HG02870 (cell line): Measurements from ENCODE around the gene GDNF.
"Not testable (repeated sequence)": the region's sequence is repeated elsewhere in the genome, so short reads cannot be mapped to it uniquely, and the experiment has no call there.

Experiments
- ATAC-seq: cut with Tn5 transposase; IDR thresholded peaks from one replicate; pipeline ENCODE4 v1.9.1; 2021; ENCODE audit warnings: mild to moderate bottlenecking, moderate library complexity; ENCODE audit not compliant: unreplicated experiment

GDNF gene, protein sequence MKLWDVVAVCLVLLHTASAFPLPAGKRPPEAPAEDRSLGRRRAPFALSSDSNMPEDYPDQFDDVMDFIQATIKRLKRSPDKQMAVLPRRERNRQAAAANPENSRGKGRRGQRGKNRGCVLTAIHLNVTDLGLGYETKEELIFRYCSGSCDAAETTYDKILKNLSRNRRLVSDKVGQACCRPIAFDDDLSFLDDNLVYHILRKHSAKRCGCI

DNA sequence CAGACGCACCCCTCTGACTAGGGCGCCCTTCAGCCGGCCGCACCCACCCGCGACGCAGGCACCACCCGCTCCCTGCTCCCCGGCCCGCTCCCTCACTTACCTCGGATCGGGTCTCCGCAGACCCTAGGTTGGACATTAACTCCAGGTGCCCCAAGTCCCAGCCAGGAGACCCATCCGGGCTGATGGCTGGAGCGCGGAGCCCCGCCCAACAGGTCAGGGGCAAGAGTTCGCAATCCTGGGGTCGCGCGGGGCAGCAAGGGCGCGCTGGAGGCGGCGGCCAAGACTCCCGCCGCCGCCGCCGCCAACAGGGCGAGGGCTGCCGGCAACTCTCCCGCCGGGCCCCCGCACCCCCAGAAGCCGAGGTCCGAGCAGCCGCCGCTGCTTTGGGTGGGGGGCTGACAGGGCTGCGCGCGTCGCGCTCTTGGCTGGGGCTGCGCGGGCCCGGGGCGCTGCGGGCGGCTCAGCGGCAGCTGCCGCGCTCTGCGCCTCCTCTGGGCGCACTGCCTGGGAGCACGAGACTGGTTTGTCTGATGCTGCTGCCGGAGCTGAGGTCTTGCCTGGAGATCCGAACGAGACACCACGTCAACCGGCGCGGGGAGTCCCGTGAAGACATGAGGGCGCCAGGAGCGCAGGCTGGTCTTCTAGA, at the start of gene GDNF:
GDNF (minus strand) TSS at position 635 of the 646 bp plus-strand sequence. CDS start 5,245 bp downstream, outside the sequence.
- ATAC-seq, result no peak

DNA sequence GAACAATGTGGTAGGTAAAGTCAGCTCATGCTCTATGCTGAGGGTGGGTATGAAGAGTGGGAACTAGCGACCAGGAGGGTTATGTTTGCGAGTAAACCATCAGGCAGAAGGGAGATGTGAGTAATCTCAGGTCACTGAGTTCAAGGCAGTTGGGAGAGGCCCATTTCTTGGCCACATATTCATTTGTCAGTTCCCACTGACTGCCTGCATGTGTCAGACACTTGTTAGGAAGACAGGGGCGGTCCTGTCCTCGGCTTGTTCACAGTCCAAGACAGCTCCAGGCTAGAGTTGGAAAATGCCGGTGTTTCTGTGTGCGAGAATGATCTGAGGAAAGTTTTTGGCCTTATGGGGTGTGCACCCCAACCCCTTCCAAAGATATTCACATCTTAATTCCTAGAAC, 48.6 kb upstream of the GDNF start:
- no peak for ATAC-seq

DNA sequence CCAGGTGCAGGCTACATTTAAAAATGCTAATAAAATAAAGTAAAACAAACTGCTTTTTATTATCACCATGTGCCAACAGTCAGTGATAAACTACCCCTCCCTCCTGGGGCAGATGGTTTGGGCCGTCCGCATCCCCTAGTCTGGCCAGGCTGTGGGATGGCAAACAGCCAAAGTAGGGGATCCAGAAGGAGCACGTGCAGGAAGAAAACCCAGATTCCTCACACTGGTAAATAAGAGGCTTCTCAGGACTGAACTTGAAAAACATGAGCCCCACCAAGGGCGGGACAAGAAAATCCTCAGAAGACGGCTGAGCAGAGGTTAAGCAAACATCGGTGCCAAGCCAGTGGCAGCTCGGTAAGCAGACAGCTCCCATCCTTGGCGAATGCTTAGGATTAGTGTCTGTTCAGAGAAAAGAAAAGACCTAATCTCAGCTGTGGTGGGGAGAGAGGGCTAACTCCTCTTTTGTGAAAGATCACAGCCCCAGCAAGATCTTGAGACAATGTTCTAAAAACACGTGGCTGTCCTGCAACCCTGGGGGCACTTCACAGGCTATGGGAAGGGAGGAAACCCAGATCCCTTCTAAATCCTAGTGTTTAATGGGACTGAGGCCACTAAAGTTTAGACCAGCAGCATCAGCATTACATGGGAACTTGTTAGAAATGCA, 46.5 kb upstream of the GDNF start:
- no peak for ATAC-seq

DNA sequence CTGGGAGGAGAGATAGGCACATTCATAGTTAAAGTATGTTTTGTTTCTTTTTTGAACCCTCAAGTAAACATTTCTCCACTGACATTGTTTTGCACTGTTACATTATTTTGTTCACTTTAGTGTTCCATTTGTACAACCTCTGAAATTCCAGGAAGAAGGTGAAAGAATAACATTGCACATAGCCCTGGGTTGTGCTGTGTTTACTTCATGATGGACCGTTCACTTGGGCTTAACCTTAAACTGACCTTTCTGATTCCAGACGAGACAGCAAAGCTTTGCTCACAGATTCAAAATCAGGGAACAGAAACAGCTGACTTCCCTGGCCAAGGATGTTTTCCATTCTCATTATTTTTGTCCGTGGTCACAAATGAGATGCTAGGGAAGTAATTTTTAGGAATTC, 42.8 kb upstream of the GDNF start:
- no peak for ATAC-seq

DNA sequence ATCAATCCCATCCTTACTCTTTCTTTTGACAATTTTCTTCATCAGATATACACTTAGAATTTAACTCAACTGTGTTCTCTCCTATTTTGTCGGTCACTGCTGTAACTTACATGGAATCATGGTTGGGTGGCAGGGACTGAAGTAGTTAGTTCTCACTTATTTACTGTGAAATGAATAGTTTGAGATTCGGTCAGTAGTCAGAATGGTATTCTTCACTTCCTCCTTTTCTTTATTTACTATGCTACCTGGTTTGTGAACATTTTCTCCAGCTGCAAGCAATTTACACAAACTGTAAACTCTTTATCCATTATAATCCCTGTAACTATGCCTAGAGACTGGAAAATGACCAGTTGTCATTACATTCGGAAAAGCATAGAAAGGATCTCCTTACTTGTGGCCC, 41.5 kb upstream of the GDNF start:
- ATAC-seq, result peak; percentile 99

DNA sequence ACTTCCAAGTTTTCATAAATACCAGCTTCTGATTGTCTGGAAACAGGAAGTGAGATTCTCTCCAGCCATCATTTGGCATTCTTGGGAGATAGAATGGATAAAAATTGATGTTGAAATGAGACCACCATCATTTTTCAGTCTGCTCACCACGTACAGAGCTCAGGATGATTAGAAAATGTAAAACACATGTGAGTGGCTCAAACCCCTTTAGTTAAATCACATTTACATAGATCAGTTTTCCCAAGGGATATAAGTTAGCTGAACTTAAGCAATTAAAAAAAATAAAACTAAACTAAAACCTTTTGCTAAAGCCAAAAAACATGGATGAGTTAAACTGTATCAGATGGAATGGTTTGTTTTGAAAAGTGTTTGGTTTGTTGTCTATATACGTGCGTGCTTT, 37.1 kb upstream of the GDNF start:
- no peak for ATAC-seq

DNA sequence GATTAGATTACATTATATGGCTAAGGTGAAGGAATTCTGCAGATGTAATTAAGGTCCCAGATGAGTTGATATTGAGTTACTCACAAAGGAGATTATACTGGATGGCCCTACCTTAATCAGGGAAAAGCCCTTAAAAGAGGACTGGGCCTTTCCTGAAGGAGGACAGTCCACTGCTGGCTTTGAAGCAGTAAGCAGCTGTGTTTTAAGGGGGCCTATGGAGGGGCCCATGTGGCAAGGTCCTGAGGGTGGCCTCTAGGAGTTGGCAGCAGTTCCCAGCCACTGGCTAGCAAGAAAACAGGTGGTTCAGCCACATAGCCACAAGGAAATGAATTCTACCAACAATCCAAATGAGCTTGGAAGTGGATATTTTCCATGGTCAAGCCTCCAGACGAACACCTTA, 36.4 kb upstream of the GDNF start:
- ATAC-seq, result no peak

DNA sequence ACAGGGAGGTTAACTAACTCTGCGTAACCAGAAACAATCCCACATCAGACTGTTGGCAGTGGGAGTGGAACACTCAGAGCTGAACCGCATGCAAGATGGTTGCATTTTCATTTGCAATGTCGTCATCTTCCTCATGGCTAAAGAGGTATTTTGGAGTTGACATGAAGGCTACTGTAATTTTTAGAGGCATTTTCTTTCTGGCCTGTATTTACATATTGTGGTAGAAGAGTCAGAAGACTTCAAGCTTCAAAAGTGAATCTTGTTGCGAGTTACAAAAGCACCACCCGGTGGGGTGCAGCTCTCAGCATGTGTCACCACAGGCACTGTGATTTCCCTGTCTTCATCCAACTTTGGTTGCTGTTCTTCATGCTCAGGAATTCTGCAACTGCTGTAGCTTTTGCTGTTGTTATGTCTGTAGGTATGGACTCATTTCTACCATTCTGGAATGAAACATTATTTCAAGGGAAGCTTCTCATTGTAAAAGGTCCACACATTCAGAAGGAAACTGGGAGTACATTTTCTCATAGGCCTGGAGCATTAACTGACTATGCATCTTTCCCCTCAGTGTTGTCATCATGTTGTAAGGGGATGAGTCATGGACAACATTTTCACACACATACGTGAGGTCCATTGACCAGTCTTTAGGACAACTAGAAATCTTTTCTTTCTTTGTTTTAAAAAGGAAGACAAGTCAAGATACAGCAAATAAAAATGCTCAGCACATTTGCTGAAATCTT, 35.4 kb upstream of the GDNF start:
- peak; percentile 56 for ATAC-seq

DNA sequence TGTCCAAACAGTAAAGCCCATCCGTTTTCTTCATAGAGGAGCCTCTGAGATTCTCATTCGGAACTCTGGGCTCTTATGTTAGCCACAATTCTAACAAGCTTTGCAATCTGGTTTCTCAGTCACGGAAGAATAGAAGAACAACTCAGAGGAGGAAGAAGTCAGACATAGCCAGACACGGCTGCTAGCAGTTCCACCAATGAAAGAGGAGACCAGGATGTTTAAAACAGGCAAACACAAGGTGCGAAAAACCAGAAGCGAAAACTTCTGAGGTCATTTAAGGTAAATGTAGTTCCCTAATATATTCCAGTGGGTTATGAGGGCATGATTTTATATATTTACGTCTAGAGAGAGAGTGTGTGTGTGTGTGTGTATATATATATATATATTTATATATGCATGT, 34.1 kb upstream of the GDNF start:
- ATAC-seq, result peak; percentile 60

DNA sequence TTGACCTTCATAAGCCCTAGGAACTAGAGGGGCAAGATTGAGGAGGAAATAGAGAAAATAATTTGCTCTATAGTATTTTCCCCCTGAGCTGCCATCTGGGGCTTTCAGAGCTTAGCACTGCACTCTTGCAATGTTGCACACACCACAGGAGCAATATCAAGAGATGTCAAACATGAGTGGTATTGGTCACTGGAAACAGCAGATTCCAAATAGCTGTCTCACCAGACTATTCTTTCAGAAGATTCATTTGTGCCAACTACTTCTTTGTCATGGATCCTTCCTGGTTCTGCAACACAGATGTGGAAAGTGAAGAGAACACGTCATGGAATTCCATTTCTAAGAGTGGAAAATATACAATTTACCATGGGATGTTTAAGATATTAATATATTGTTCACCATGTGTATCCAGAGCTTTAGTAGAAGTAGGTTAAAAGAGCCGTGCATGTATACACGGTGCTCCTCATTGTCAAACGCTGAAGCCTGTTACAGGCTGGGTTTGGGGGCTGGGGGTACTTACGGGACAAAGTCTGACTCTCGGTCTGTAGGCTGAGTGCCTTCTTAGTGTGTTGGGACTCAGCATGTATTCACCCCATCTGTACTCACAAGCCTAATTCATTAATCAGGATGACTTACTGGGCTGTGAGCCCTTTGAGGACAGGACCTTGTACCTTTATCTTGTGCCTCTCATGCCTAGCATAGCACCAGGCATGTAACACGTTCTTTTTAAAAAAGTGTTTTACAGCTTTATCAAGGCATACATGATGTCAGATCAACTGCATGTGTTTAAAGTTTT, 31.4 kb upstream of the GDNF start:
- ATAC-seq, result no peak

DNA sequence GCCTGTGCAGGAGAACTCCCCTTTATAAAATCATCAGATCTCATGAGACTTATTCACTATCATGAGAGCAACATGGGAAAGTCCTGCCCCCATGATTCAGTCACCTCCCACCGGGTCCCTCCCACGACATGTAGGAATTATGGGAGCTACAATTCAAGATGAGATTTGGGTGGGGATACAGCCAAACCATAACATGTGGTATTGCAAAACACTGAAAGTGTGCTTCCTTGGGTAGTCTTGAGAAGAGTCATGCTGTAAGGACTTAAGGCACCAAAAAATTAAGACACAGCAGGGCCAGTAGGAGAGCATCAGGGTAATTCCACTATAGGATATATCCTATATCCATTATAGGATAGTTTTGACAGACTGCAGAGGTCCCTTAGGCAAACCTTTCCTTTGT, 29.4 kb upstream of the GDNF start:
- no peak for ATAC-seq

DNA sequence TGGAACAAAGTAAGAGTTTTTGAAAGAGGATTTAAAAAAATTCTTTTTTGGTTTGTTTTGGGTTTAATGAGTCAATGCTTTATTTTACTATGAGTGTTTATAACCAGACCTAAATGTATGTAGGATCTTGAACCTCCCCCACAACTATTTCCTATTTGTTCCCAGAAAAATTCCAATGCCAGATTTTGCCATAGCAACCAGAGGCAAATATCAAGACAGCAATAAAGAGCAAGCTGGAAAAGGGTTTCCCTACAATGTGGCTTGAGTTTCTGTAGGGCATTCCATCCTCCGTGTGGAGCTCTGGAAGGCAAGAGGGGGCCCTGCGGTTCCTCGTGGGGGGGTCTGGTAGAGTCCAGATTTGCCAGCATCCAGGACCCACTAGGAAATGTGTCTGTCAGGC, 27.8 kb upstream of the GDNF start:
- ATAC-seq, result no peak

DNA sequence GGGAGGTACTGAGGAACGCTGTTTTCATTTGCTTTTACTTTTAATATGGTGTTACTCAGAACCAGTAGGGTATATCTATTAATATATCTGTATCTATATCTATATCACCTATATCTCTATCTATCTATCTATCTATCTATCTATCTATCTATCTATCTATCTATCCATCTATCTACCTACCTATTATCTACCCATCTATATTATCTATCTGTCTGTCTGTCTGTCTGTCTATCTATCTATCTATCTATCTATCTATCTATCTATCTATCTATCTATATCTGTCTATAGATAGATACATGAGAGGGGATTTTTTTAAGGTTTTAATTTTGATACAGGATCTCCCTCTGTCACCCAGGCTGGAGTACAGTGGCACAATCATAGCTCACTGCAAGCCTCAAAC, 23.1 kb upstream of the GDNF start:
- ATAC-seq, result not testable (repeated sequence)

DNA sequence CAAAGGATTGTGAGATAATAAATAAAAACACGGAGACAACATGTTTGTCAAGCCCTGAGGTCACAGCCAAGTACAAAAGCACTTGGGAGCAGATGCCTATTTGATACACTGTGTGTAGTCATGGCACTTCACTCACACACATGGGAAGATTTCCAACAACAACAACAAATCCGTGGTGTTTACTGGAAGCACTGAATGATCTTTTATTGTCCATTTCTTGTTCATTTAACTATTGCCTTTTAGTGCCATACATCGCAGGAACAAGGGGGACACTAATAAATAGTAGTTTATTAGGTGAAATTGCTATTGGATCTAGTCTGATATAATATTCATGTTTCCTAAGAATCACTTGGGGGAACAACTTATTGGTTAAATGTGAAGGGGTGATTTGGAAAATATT, 20.4 kb upstream of the GDNF start:
- no peak for ATAC-seq

DNA sequence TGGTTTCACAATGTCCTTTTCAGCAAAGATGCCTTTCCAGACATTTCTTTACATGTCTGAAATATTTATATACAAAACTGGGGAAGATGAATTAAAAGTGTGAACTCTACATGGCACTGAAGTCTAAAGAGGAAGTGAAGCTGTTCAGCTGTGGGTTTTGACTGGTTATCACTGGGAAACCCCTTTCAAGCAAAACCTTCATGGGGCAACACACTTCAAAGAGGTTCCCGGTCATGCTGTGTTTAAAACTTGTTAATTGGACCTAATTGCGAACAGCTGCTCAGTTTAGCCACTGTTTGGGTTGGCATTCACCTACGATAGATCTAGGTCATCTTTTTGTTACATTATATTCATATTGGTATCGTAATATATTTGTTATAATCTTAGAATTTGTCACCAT, 20.0 kb upstream of the GDNF start:
- peak; percentile 93 for ATAC-seq

DNA sequence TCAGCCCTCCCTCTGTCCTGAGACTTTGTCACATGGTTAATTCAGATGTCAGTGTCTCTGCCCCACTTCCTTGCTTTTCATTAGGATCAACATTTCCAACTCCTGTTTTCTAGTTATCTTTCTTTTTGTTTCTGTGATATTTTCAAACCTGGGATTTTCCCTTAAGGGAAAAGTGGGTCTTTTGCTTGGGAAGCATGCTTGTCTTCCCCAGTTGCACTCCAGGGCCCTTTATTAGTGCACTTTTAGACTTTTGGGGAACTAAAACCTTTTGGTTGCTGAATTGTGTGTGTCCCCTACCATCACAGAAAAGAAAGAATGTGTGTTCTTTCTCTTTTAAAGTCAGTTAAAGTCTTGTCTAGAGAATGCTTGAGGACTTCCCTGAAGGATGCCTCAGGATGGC, 18.4 kb upstream of the GDNF start:
- peak; percentile 40 for ATAC-seq

DNA sequence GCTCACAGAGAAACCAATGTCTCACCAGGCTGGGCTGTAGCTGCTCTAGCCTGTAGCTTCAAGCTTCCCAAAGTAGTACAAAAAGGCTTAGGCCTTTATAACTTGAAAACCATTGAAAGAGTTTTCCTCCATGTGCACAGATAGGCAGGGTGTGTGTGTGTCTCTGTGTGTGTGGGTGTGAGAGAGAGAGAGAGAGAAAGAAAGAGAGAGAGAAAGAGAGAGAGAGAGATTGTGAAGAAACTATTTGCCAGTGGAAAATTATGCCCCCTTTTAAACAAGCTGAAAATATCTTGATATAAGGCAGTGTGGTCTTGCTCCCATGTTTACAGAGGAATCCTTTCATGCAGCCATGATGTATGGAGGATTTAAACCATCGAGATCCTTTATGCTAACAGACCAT, 17.9 kb upstream of the GDNF start:
- no peak for ATAC-seq

DNA sequence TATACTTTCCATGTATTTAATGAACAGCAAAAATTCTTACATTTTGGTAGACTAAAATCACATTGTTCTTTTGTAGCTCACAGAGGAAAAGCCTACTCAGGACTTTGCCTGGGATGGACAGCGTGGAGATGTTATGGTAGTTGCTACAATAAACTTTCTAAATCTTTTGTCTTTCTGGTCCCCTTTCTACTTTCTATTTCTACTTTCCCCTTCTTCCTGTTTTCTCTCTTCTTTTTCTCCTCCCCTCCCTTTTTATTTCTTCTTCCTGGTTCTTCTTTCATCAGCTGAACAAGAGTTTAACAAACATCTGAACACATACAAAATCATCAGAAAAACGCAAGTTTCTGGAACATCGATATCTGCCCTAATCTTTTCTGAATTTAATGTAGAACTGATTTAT, 15.6 kb upstream of the GDNF start:
- ATAC-seq, result no peak

DNA sequence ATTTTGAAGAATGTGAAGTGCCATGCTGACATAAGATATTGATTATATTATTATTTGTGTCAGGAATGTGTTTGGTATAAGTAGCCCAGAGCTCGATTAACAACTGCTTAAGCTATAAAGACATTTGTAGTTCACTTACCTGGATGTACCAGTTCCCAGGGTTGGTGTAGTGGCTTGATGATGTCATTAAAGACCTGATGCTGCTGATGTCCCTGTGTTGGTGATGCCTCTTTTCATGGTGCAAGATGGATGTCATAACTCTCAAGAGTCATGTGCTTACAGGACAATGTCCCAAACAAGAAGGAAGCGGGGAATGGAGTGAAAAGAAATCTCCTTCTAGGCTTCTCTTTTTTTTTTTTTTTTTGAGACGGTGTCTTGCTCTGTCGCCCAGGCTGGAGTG, 11.5 kb upstream of the GDNF start:
- no peak for ATAC-seq

DNA sequence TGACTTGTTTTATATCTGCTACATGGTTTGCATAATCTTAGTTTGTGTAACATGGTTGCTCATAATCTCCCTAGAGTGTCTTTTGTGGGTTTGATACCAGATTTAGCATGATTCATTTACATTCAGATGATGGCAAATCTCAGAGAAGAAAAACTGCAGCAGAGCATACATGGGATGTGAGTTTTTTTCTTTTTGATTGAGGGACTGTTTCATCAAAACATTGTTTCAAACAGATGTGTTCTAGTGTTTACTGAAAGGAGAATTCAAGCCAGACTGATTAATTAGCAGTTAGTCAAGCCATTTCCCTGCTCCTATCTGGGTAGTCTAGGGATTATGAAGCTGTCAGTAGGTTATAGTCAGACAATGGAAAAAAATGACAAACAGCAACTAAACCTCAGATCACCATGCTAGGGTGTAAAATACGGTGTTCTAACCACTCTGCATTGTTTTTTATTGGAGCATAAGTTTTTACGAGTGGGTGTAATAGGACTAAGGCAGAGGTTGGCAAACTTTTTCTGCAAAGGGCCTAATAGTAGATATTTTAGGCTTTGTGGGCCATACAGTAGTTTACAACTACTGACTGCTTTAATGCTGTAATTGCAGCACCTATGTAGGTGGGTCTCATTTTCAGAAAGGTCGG, 10.5 kb upstream of the GDNF start:
- ATAC-seq, result no peak

DNA sequence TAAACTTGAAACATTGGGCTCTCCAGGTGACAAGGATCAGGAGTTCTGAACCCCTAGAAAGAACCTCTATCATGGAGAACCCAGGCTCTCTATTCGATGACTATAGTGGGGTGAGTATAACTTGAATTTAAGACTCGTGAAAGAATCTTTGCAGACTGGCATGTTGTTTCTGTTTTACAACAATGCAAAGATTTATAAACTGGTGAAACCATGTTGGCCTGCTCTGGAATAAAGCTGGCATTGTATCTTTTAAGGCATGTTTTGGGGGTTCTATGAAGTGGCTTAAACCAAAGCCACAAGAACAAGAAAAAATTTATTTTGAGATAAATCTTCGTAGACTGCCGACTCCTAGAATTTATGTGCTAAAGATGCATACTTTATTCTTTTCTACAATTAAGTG, 9.8 kb upstream of the GDNF start:
- no peak for ATAC-seq
